GM18508 (cell line): ENCODE results near the gene CFAP298.

ENCODE experiments used
- ATAC-seq: cut with Tn5 transposase; IDR thresholded peaks from one replicate; pipeline ENCODE4 v1.9.1; 2021; ENCODE audit warnings: moderate number of reproducible peaks; ENCODE audit not compliant: insufficient read depth, unreplicated experiment

CFAP298 gene

GRCh38 chr21:32602099-32602498, 10.1 kb downstream of the CFAP298 start:
- no peak for ATAC-seq

GRCh38 chr21:32599526-32599925, 12.7 kb downstream of the CFAP298 start:
- no peak for ATAC-seq

GRCh38 chr21:32599091-32599490, 13.1 kb downstream of the CFAP298 start:
- ATAC-seq: no peak

GRCh38 chr21:32597205-32597604, 15.0 kb downstream of the CFAP298 start:
- ATAC-seq: no peak

- ATAC-seq: no peak
Observed at GRCh38 chr21:32595431-32595830, 16.7 kb downstream of the CFAP298 start.

GRCh38 chr21:32593690-32594089, 18.5 kb downstream of the CFAP298 start:
- no peak for ATAC-seq

GRCh38 chr21:32592929-32593502, 19.2 kb downstream of the CFAP298 start:
- no peak for ATAC-seq

- ATAC-seq: no peak
Observed at GRCh38 chr21:32590130-32590529, 22.0 kb downstream of the CFAP298 start.

GRCh38 chr21:32587651-32588050, 24.5 kb downstream of the CFAP298 start:
- ATAC-seq: no peak

- ATAC-seq: no peak
Observed at GRCh38 chr21:32587120-32587519, 25.1 kb downstream of the CFAP298 start.

GRCh38 chr21:32585970-32586369, 26.2 kb downstream of the CFAP298 start:
- no peak for ATAC-seq

GRCh38 chr21:32585042-32585710, 27.0 kb downstream of the CFAP298 start, which contains the start of gene TCP10L:
Gene TCP10L, minus strand, starts transcription at chr21:32585523. Its CDS starts 1,219 bp downstream, at chr21:32584304.
- ATAC-seq: no peak

- ATAC-seq: no peak
Observed at GRCh38 chr21:32584472-32584871, 27.7 kb downstream of the CFAP298 start.

- no peak for ATAC-seq
Observed at GRCh38 chr21:32581732-32582131, 30.4 kb downstream of the CFAP298 start.

GRCh38 chr21:32580949-32581348, 31.2 kb downstream of the CFAP298 start:
- ATAC-seq: no peak

- no peak for ATAC-seq
Observed at GRCh38 chr21:32578107-32578691, 34.0 kb downstream of the CFAP298 start.

GRCh38 chr21:32576011-32576410, 36.2 kb downstream of the CFAP298 start:
- ATAC-seq: no peak

- ATAC-seq: no peak
Observed at GRCh38 chr21:32574946-32575925, 36.9 kb downstream of the CFAP298 start.

- no peak for ATAC-seq
Observed at GRCh38 chr21:32572574-32573420, 39.4 kb downstream of the CFAP298 start.

- no peak for ATAC-seq
Observed at GRCh38 chr21:32570456-32570855, 41.7 kb downstream of the CFAP298 start.
